K562 treated with DMSO at 1 percent for 48 hours (cell line): ENCODE measurements around the gene RNF115. TPM values are rescaled to one million over a fixed set of nuclear protein-coding genes. Genes with fewer than 3 reads are reported as not detected.

Experiments used
- total RNA-seq: library from RNA; unstranded; fragments of 300-600 nt; gene quantifications from 2 replicates; pipeline ENCODE4 v1.2.3, GENCODE V29; 2022; ENCODE audit warnings: low replicate concordance; ENCODE audit errors: extremely low read depth

RNF115 gene
- not detected in 2 replicates for total RNA-seq

GRCh38 chr1:145823565-145824498 lies at the start of gene RNF115, which contains the start of gene POLR3C:
RNF115 (minus strand) TSS chr1:145824095; CDS start chr1:145823873, 222 bp downstream.
POLR3C (plus strand) TSS chr1:145824200; CDS start chr1:145825777, 1,577 bp downstream.

GRCh38 chr1:145858901-145859490 lies 35.1 kb upstream of the RNF115 start, which contains the start of gene PIAS3:
PIAS3 (minus strand) TSS chr1:145859081; CDS start chr1:145858990, 91 bp downstream.

GRCh38 chr1:145845514-145846161 lies 21.7 kb upstream of the RNF115 start, which contains the start of gene NUDT17:
NUDT17 (plus strand) TSS chr1:145845630; CDS start chr1:145845641, 11 bp downstream.

GRCh38 chr1:145719230-145720079 lies 104.4 kb downstream of the RNF115 start, which contains the start of gene CD160:
CD160 (plus strand) TSS chr1:145719499; CDS start chr1:145728328, 8,829 bp downstream.

GRCh38 chr1:145707183-145707867 lies 116.6 kb downstream of the RNF115 start, which contains the start of gene PDZK1:
PDZK1 (minus strand) TSS chr1:145707368; CDS start chr1:145688021, 19,347 bp downstream.

Other genes starting within 250 kb of the RNF115 start
- not detected in 2 replicates for gene GPR89A, start 216.1 kb downstream of the RNF115 start, total RNA-seq
- gene PDZK1, start 116.7 kb downstream of the RNF115 start, total RNA-seq: not detected in 2 replicates
- not detected in 2 replicates for gene CD160, start 104.6 kb downstream of the RNF115 start, total RNA-seq
- not detected in 2 replicates for gene POLR3C, start 105 bp upstream of the RNF115 start, total RNA-seq
- not detected in 2 replicates for gene NUDT17, start 21.5 kb upstream of the RNF115 start, total RNA-seq
- gene PIAS3, start 35.0 kb upstream of the RNF115 start, total RNA-seq: not detected in 2 replicates
- not detected in 2 replicates for gene ANKRD35, start 61.8 kb upstream of the RNF115 start, total RNA-seq
- not detected in 2 replicates for gene ITGA10, start 86.0 kb upstream of the RNF115 start, total RNA-seq
- not detected in 2 replicates for gene PEX11B, start 94.6 kb upstream of the RNF115 start, total RNA-seq
- gene RBM8A, start 103.4 kb upstream of the RNF115 start, total RNA-seq: not detected in 2 replicates
- not detected in 2 replicates for gene LIX1L, start 133.9 kb upstream of the RNF115 start, total RNA-seq
- gene ANKRD34A, start 140.5 kb upstream of the RNF115 start, total RNA-seq: not detected in 2 replicates
- gene POLR3GL, start 140.6 kb upstream of the RNF115 start, total RNA-seq: not detected in 2 replicates
- gene TXNIP, start 172.5 kb upstream of the RNF115 start, total RNA-seq: 440 and 632 TPM in 2 replicates
- not detected in 2 replicates for gene HJV, start 197.6 kb upstream of the RNF115 start, total RNA-seq